Stimulated activated CD4-positive, alpha-beta T cell treated with anti-CD3 and anti-CD28 coated beads, Interleukin-15, amount 100 ng/mL, for 48 hours (primary cell): ENCODE data around the gene IRF7.

Source experiments
- DNase-seq, 2 donors: peaks; one replicate each; pipeline ENCODE4 v3.0.0-alpha.2; 2020; ENCODE audit warnings: low read depth in 2 of 2

The IRF7 gene

DNA sequence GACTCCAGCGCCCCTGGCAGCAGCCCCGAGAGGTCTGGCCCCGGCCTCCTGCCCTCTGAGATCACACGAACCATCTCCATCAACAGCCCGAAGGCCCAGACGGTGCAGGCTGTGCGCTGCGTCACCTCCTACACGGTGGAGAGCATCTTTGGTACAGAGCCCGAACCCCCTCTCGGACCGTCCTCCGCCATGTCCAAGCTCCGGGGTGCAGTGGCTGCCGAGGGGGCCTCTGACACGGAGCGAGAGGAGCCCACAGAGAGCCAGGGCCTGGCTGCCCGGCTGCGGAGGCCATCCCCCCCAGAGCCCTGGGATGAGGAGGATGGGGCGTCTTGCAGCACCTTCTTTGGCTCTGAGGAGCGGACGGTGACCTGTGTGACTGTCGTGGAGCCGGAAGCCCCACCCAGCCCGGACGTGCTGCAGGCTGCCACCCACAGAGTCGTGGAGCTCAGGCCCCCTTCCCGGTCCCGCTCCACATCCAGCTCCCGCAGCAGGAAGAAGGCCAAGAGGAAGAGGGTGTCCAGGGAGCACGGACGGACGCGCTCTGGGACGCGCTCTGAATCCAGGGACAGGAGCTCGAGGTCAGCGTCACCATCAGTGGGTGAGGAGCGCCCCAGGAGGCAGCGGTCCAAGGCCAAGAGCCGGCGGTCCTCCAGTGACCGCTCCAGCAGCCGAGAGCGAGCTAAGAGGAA lies 7.6 kb downstream of the IRF7 start:
- no peak for DNase-seq

DNA sequence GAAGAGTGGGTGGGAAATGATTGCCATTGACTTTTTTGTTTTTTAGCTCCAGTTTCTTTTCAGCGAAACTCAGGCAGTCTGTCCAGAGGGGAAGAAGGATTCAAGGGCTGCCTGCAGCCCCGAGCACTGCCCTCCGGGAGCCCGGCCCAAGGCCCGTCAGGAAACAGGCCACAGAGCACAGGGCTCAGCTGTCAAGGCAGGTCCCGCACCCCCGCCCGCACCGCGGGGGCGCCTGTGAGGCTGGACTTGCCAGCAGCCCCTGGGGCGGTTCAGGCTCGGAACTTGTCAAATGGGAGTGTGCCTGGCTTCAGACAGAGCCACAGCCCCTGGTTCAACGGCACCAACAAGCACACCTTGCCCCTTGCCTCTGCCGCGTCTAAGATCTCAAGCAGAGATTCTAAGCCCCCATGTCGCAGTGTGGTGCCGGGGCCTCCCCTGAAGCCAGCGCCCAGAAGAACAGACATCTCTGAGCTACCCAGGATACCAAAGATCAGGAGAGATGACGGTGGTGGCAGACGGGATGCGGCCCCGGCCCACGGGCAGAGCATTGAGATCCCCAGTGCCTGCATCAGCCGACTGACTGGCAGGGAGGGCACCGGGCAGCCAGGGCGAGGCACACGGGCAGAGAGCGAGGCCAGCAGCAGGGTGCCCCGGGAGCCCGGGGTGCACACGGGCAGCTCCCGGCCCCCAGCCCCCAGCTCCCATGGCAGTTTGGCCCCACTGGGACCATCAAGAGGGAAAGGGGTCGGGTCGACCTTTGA lies 8.6 kb downstream of the IRF7 start:
- no peak for DNase-seq

DNA sequence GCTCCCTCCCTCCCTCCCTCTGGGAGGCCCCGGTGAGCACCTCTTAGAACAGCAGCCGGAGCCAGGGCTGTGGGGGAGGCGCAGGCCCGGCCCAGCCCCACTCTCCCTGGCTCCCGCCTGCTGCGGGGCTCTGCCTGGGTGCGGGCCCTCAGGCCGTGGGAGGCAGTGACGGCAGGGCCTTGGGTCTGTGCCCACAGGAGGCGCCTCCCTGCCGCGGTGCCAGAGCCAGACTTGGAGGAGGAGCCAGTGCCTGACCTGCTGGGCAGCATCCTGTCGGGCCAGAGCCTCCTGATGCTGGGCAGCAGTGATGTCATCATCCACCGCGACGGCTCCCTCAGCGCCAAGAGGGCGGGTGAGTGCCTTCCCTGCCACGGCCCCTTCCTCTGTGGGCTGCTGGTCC lies 9.5 kb downstream of the IRF7 start:
- no peak for DNase-seq

DNA sequence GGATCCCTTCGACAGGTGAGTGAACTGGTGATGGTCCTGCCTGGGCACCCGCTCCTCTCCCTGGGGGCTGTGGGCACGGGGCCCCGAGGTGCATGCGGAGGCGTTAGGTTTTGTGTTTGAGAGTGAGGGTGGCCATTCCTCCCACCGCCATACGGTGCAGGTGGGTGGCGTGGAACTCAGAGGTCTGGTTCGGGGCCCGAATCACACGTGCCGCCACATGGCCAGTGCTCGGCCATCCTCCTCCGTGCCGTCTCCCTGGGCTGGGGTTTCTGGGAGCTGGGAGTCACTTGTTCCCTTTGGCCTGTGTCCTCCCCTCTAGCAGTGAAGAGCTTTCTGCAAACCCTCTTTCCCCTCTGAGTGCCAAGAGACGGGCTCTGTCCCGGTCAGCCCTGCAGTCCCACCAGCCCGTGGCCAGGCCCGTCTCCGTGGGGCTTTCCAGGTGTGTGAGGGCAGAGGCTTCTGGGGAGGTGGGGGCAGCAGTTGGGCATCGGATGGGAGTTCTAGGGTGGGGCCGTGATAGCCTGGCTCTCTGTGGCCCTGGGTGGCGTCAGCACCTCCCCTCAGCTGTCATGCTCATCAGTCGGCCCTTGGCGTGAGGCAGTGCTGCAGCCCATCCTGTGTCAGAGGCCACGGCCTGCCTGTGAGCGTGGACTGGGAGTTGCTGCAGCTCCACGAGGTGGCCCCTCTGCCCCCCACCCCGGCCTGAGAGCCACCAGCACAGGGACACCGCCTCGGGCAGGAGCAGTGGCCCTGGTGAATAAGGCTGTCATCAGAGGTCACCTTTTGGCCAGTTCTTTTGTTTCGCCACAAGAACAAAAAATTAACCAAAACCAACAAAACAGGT lies 10.2 kb downstream of the IRF7 start:
- DNase-seq, result no peak

DNA sequence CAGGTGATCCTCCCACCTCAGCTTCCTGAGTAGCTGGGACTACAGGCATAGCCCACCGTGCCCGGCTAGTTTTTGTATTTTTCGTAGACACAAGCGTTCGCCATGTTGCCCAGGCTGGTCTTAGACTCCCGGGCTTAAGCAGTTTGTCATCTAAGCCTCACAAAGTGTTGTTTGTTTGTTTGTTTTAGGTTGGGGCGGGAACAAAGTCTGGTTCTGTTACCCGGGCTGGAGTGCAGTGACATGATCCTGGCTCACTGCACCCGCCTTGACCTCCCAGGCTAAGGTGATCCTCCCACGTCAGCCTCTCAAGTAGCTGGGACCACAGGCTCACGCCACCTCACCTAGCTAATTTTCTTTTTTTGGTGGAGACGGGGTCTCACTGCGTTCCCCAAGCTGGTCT lies 12.6 kb downstream of the IRF7 start:
- DNase-seq, result no peak

DNA sequence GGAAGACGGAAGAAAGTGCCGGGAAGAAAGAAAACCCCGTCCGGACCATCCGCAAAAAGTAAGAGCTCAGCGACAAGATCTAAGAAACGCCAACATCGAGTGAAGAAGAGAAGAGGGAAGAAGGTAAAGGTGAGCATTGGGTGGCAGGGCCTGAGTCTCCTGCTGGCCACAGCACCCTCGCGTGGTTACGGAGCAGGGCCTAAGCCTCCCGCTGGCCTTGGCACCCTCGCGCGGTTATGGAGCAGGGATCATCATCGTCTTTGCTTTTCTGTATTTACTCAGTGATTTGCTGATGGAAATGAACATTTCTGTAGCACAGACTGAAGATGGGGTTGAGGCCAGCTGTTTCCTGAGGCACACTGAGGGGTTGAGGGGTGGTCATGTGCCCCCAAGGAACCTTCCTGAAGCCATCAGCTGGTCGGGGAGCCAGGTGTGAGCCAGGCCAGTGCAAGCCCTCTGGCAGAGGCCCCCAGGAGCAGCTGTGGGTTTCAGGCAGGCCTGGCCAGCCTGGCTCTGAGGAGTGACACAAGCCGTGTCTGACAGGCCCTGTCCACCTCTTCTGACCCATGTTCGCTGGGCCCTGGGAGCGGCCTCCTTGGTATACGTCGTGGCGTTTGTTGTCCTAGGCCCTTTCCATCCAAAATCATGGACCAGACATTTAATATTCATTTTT lies 14.0 kb downstream of the IRF7 start:
- DNase-seq, result no peak

DNA sequence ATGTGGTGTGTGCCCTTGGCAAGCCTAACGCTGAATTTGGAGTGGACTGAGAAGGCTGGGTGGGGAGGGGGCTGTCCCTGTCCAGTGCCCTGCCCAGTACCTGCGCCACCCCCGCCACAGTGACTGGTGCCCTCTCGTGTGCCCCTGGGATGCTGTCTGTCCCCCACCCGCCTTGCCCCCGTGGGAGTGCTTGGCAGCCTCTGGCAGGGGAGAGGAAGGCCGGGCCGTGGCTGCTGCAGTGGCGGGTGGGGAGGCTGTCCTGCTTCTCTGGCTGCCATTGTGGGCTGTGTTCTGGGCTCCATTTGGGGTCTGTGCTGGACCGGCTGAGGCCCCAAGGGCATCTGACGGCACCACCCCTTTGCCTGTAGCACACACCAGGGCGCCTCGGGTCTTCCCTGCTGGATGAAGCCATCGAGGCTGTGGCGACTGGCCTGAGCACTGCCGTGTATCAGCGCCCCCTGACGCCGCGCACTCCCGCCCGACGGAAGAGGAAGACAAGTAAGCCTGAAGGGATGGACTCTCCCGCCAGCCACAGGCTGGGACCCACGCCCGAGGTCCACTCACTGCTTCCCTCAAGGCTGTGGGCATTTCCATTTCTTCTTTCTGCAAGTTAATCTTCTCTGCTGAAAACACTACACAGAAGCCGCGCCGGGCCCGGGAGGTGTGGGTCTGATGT lies 17.6 kb downstream of the IRF7 start:
- DNase-seq, result no peak

DNA sequence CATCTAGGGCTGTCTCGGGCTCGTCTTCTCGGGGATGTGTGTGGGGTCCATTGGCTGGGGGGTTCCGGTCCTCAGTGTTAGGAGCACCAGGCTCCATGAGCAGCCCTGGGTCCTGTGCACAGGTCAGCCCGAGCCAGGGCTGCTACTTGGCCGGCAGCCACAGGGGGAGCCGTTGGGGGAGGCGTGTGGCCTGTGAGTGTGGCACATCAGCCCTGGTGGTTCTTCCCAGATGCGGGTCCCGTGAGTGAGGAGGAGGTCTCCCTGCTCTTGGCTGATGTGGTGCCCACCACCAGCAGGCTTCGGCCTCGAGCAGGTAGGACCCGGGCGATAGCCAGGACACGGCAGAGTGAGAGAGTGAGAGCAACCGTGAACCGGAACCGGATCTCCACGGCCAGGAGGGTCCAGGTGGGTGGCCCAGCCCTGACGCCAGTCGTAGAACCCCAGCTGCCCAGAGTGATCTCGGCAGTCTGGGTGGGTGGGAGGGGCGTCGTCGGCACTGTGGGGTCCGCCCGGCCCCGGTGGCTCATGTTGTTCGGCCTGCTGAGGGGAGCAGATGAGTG lies 18.5 kb downstream of the IRF7 start:
- DNase-seq, result no peak

DNA sequence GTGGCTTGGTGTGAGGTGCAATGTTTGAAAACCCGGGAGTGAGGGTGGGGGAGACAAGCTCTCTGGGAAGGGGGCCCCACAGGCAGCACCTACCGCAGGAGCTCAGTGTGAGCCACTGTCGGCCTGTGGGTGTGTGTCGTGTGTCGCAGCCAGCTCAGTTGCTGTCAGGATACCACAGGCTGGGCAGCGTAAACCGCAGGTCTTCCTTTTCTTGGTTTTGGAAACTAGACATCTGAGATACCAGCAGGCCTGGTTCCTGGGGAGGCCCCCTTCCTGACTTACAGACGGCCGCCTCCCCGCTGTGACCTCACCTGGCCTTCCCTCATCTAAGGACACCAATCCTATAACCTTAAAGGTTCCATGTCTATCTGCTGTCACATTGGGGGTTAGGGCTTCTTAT lies 19.4 kb downstream of the IRF7 start:
- no peak for DNase-seq

DNA sequence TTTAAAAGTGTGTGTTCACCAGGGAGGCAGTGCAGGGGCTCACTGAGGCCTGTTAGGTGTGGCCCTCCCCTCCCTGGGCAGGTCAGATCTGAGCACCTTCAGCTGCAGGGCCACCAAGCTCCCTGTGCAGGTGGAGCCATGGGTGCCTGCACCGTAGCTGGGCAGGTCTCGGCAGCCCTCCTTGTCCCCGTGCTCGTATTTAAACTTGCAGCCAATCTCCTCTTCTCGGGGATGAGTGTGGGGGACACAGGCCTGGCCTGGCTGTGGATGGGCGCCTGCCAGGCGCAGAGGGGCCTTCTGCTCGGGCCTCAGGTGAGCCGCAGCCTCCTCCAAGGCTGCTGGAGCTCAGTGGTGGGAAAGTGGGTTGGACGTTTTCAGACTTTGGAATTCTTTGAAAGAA lies 20.4 kb downstream of the IRF7 start:
- DNase-seq, result no peak

DNA sequence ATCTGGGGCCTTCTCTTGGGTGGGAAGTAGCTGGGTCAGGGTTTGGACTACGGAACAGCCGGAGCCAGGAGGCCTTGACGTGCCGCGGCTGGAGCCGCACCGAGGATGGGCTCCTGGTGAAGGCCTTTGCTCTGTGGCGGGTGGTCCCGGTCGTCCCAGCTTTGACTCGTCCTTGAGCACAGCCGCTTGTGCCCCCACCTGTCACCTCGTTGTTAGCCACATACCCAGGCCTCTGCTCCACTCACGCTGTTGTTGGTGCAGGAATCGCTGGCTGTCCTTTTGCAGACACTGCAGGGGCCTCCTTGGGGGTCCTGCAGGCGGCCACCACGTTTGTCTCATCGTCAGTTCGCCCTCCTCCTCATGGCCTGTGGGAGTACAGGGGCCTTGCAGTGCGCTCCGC lies 22.4 kb downstream of the IRF7 start:
- no peak for DNase-seq

DNA sequence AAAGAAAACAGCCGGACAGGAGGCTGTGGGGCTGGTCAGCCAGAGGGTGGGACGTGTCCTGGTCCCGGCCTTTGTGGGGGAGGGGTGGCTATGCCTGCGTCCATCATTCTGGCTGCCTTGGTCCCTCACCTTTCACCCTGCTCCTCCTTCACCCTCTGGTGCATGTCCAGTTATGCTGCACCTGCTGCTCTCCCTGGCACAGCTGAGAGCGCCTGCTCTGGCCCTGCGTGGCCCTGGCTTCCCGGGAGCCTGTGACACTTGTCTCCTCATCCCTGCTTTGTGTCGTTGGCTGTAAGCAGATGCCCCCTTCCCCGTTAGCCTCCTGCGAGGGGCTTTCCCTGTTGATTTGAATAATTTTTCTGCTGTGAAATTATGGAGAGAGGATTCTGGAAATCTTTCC lies 22.8 kb downstream of the IRF7 start:
- no peak for DNase-seq

DNA sequence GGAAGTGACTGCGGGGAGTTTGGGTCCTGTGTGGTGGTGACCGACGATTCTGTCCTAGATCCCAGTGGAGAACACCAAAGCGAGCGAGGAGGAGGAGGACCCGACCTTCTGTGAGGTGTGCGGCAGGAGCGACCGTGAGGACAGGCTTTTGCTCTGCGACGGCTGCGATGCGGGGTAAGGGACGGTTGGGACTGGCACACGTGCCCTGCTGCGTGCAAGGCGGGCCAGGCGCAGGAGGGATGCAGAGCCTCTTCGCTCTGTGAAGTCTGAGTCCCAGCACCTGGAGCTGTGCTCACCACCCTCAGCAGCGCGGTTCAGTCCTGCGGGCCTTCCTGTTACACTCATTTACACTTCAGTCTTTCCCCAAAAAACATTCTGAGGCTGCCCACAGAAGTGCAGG lies 23.2 kb downstream of the IRF7 start:
- no peak for DNase-seq

DNA sequence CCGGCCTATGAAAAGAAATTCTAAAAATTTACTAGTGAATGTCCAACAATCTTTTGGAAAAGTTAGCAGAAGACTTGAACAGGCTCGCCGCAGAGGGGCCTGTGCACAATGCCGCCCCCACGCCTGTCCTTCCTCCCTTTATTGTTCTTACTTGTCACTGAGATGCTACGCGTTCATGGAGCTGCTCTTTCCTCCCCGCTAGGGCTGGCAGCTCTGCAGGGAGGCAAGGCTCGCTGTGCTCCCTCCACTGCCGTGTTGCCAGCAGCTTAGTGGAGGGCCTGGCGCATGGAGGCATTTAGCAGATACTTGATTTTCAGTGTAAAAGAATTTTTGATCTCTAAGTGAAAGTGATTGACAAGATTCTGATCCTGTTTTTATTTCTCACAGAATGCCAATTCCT lies 24.8 kb downstream of the IRF7 start:
- no peak for DNase-seq

DNA sequence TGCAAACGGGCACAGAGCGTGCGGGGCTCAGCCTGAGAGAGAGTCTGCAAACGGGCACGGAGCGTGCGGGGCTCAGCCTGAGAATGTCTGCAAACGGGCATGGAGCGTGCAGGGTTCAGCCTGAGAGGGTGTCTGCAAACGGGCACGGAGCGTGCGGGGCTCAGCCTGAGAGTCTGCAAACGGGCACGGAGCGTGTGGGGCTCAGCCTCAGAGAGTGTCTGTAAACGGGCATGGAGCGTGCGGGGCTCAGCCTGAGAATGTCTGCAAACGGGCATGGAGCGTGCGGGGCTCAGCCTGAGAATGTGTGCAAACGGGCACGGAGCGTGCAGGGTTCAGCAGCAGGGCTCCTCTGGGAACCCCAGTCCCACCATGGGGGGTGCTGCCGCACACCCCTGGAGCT lies 26.0 kb downstream of the IRF7 start:
- no peak for DNase-seq

DNA sequence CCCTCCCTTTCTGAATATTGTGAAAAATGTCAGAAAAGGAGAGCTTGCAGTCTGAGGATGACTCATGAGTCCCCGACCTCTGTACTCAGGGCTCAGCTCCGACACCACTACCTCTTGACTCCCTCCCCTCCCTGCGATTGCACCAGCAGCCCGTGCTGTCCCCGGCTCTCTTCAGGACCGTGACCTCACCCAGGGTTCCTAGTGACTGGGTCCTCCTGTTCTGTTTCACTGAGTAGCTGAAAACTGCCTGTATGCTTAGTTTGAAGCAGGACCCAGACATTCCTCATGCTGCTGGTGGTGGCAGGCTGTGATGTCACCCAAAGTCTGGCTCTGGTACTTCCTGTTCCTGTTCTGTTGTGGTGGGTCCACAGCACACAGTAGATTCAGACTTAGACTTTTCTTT lies 27.8 kb downstream of the IRF7 start:
- DNase-seq, result peak; percentile 66 to 70

DNA sequence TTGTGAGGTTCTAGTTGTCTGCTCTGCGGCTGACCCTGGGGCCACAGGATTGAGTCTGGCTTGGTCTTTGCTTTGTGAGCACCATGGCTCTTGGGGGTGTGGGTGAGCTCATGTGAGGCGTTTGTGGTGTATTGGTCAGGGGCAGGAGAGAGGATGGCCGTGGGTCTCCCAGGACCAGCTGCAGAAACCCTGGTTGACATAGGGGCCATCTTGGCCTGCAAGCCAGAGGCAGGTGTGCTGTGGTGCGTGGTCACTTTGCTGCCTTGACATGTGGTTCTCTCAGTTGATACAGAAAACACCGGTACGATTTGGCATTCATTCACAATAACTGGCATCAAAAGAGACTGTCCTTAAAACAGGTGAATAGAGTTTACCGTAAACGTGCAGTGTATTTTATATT lies 28.2 kb downstream of the IRF7 start:
- DNase-seq, result no peak

DNA sequence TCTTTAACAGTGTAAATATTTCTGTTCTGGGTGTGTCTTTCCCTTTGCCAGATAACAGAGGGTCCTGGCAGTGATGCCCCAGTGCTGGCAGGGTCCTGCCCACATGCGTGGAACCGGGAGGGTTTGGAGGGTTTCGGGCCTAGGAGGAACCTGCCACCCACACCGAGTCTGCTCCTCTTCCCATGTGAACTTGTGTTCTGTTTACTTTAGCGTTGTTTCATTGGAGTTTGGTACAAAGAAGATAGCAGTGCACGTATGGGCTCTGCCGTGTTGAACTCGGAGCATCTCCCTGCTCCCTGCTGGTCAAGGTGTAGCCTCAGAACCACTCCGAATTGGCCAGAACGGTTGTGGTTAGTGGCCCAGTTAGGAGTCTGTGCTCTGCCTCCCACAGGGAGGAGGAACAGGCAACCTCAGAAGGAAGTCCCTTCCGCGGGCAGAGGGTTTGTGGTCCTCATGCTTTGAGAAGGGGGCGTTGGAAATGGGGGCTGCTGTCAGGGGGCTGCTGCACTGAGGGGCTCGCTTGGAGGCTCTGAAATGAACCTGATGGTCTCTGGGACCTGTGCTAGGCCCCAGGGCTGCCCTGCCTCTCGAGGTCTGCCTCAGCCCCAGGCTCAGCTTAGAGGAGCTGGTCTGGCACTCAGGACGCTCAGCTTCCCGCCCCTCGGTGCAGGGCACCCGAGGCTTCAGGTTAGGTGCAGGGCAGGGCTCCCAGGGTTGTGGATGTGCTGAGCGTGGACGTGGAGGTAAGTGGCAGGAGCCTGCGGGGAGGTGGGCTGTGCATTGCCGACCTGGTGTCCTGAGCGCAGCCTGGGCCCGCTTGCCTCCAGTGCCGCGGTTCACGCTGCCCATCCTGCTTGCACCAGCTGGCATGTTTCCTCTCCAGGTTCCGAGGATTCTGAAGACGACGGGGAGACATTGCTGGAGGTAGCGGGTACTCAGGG lies 29.1 kb downstream of the IRF7 start:
- no peak for DNase-seq

DNA sequence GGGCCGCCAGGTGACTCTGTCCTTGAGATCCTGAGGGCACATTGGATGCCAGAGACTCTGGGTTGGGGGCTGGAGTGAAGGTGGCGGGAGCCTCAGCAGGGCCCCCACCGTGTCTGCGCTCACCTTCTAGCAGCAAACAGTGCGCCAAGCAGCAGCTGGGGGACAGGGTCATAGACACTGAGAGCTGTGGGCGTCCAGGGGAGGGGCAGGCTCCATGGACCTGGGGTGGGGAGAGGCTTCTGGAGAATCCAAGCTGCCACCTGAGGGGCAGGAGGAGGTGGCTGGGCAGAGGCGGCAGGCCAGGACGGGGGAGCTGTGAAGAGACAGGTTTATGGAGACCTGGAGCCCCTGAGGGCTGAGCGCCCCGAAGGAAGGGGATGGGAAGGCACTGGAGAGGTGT lies 31.5 kb downstream of the IRF7 start:
- no peak for DNase-seq

DNA sequence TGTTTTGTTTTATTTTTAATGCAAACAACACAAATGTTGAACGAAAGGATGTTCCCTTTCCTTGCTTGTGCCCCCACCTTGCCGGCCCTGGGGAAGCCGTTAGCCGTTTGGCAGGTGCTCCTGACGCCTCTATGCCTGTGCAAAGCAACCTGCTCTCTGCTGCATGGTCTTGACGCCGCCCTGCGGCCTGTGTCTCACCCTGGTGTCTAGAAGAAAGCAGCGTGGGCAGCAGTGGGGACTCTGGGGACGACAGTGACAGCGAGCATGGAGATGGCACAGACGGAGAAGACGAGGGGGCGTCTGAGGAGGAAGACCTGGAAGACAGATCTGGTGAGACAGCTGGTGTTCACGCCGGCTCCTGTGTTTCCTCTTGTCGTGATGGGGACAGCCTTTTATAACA lies 34.0 kb downstream of the IRF7 start:
- DNase-seq, result no peak
